ENCODE results near the gene PIGM. TPM values are rescaled to one million over a fixed set of nuclear protein-coding genes. Genes with fewer than 3 reads are reported as not detected.

PIGM gene
- polyA plus RNA-seq, 2 of the 4 experiments (the other 2 are of a cell fraction) = 5.0 to 7.2 TPM

GRCh38 chr1:160004425-160004824 lies 27.4 kb downstream of the PIGM start:
- H3K27ac ChIP-seq = no peak overlapping the region
- ATAC-seq (no peak), FAIRE-seq (no peak), DNase-seq (ENCODE audit: low read depth in 1 of 2, low spot score in 1 of 2) (no peak)
- ChIA-PET CTCF (interaction anchor here (0.6 to 20.9 kb wide), 13 partner anchors 14 to 878 kb away, joined by 3 to 665 read pairs (median 5); partner anchors contain the start of genes SLAMF9 and TAGLN2), POLR2A (no interaction called here)
- no peaks in the 10 kb centered on the region for H3K4me1 ChIP-seq
- WGBS (ENCODE audit: missing lambda C conversion rate) = 73% methylated on average over 2 of the region's 2 CpGs
- H3K4me3 ChIP-seq = no peak overlapping the region
- H3K9me3 ChIP-seq = no peaks in the 10 kb centered on the region
- H3K4me2 ChIP-seq = no peak overlapping the region
- TF ChIP-seq, protein P1, sequence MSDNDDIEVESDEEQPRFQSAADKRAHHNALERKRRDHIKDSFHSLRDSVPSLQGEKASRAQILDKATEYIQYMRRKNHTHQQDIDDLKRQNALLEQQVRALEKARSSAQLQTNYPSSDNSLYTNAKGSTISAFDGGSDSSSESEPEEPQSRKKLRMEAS (IDR thresholded peaks at IDR 0.05) = no peak
- TF ChIP-seq RARB (CRISPR knock-in tag; IDR thresholded peaks at IDR 0.05) (no peak), ELK1 (IDR thresholded peaks at IDR 0.05; ENCODE audit: low read depth, low read length) (no peak), CHD2 (IDR thresholded peaks at IDR 0.05; ENCODE audit: low read length, partially characterized antibody) (no peak), EP300 (IDR thresholded peaks at IDR 0.05) (no peak), JUNB (IDR thresholded peaks at IDR 0.05) (no peak), POLR2AphosphoS2 (conservative IDR thresholded peaks at IDR 0.05; ENCODE audit: low read length) (no peak), KDM1A (IDR thresholded peaks at IDR 0.05; ENCODE audit: low read depth) (no peak), HOXA7 (CRISPR knock-in tag; IDR thresholded peaks at IDR 0.05) (no peak), EHMT2 (IDR thresholded peaks at IDR 0.05; ENCODE audit: low read depth) (no peak), MAFK (IDR thresholded peaks at IDR 0.05; ENCODE audit: partially characterized antibody) (no peak), HOXB5 (CRISPR knock-in tag; IDR thresholded peaks at IDR 0.05) (no peak)
- TF ChIP-seq, protein P2, sequence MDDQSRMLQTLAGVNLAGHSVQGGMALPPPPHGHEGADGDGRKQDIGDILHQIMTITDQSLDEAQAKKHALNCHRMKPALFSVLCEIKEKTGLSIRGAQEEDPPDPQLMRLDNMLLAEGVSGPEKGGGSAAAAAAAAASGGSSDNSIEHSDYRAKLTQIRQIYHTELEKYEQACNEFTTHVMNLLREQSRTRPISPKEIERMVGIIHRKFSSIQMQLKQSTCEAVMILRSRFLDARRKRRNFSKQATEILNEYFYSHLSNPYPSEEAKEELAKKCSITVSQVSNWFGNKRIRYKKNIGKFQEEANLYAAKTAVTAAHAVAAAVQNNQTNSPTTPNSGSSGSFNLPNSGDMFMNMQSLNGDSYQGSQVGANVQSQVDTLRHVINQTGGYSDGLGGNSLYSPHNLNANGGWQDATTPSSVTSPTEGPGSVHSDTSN (IDR thresholded peaks at IDR 0.05) = no peak
- TF ChIP-seq, protein P3, sequence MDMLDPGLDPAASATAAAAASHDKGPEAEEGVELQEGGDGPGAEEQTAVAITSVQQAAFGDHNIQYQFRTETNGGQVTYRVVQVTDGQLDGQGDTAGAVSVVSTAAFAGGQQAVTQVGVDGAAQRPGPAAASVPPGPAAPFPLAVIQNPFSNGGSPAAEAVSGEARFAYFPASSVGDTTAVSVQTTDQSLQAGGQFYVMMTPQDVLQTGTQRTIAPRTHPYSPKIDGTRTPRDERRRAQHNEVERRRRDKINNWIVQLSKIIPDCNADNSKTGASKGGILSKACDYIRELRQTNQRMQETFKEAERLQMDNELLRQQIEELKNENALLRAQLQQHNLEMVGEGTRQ (IDR thresholded peaks at IDR 0.05) = no peak

- POLR2A ChIA-PET = no interaction called here
Measured at GRCh38 chr1:160004001-160004400, 27.8 kb downstream of the PIGM start.

More at GRCh38 chr1:160004001-160004400, 27.8 kb downstream of the PIGM start:
- Histone ChIP-seq H3K4me2 (no peak overlapping the region), H3K4me1 (no peaks in the 10 kb centered on the region; the same call in 2 of the 3 replicates), H3K9me3 (no peaks in the 10 kb centered on the region), H3K27ac (no peak overlapping the region), H3K4me3 (no peak overlapping the region)
- no peak for FAIRE-seq
- CTCF ChIA-PET = interaction anchor here (0.6 to 20.9 kb wide), 12 partner anchors 14 to 878 kb away, joined by 3 to 665 read pairs (median 5); partner anchors contain the start of genes SLAMF9 and TAGLN2
- DNase-seq (ENCODE audit: low read depth in 1 of 2, low spot score in 1 of 2) = no peak
- TF ChIP-seq HOXB13 (CRISPR knock-in tag; IDR thresholded peaks at IDR 0.05; ENCODE audit: low read depth) = no peak
- no peak for TF ChIP-seq HEYL (CRISPR knock-in tag; IDR thresholded peaks at IDR 0.05)
- TF ChIP-seq FOXS1 (CRISPR knock-in tag; IDR thresholded peaks at IDR 0.05) = no peak
- TF ChIP-seq ATOH8 (CRISPR knock-in tag; IDR thresholded peaks at IDR 0.05; ENCODE audit: low read depth) = no peak
- no peak for TF ChIP-seq REST (IDR thresholded peaks at IDR 0.05)
- TF ChIP-seq RAD21 (conservative IDR thresholded peaks at IDR 0.05 in 1 of 2, IDR thresholded peaks at IDR 0.05 in 1 of 2) = no peak
- no peak for TF ChIP-seq HOXA7 (CRISPR knock-in tag; IDR thresholded peaks at IDR 0.05)
- TF ChIP-seq, protein P1 (IDR thresholded peaks at IDR 0.05) = no peak
- no peak for TF ChIP-seq ESRRA (IDR thresholded peaks at IDR 0.05; ENCODE audit: borderline replicate concordance, low read length)
- no peak for TF ChIP-seq EP300 (IDR thresholded peaks at IDR 0.05)
- TF ChIP-seq KDM5A (IDR thresholded peaks at IDR 0.05) = no peak
- 76% methylated on average over 1 of the region's 1 CpG for WGBS (ENCODE audit: missing lambda C conversion rate)
- ATAC-seq = no peak

Data from A549 (cell line).